ENCODE measurements around the gene C15orf61. TPM values are rescaled to one million over a fixed set of nuclear protein-coding genes. Genes with fewer than 3 reads are reported as not detected.

The C15orf61 gene
- total RNA-seq, 1 donor from 2014 or later = 4.2 TPM

DNA sequence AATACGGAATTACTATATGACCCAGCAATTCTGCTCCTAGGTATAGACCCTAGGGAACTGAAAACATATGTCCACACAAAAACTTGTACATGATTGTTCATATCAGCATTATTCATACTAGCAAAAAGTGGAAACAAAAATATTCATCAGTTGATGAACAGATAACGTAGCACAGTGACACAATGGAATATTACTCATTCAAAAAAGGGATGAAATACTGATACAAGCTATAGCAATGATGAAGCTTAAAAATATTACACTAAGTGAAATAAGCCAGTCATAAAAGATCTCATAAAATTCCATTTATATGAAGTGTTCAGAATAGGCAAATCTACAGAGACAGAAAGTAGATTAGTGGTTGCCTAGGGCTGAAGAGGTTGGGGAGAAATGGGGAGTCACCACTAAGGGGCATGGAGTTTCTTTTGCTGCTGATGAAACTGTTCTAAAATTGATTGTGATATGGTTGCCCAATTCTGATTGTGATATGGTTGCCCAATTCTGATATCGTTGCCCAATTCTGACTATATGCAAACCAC is 10.5 kb downstream of the C15orf61 start:
- POLR2A ChIA-PET = no interaction called here
- CTCF ChIA-PET = no interaction called here

DNA sequence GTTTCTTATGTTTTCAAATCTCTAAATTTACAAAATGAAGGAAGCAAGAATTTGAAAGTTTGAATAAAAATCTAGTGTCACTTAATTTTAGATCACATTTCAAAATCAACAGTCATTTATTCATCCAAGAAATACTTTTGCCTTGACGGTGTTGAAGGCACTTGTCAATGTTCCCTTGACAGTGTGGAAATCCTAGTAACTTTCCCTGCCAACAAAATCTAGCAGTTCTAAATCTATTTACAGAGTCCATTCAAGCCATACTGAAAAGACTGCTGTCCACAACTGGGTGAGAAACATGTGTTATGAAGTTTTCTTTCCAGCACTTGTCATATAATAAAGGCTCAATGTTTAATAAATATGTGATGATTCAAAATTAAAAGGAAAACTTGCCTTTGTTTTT is 12.9 kb downstream of the C15orf61 start:
- ATAC-seq (ENCODE audit: low read depth) = no peak
- ChIA-PET CTCF (no interaction called here), POLR2A (interaction anchor here (0.6 kb wide), 1 partner anchor 1087 kb away, joined by 3 read pairs; no protein-coding TSS in a partner anchor)
- no peaks in the 10 kb centered on the region for H3K9me3 Mint-ChIP-seq
- intact Hi-C loops (cut with micrococcal nuclease) = no loop called here
- TF ChIP-seq, protein P1, sequence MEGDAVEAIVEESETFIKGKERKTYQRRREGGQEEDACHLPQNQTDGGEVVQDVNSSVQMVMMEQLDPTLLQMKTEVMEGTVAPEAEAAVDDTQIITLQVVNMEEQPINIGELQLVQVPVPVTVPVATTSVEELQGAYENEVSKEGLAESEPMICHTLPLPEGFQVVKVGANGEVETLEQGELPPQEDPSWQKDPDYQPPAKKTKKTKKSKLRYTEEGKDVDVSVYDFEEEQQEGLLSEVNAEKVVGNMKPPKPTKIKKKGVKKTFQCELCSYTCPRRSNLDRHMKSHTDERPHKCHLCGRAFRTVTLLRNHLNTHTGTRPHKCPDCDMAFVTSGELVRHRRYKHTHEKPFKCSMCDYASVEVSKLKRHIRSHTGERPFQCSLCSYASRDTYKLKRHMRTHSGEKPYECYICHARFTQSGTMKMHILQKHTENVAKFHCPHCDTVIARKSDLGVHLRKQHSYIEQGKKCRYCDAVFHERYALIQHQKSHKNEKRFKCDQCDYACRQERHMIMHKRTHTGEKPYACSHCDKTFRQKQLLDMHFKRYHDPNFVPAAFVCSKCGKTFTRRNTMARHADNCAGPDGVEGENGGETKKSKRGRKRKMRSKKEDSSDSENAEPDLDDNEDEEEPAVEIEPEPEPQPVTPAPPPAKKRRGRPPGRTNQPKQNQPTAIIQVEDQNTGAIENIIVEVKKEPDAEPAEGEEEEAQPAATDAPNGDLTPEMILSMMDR (IDR thresholded peaks at IDR 0.05) = no peak
- no peak for DNase-seq
- H3K27ac Mint-ChIP-seq = no peak overlapping the region
- no peak overlapping the region for H3K4me3 Mint-ChIP-seq
- H3K36me3 Mint-ChIP-seq (ENCODE audit: low read depth) = no peaks in the 10 kb centered on the region
- H3K4me1 Mint-ChIP-seq = peaks cover 11% of the 10 kb centered on the region
- H3K27me3 Mint-ChIP-seq = peaks cover 18% of the 10 kb centered on the region

More for the DNA sequence above, 10.5 kb downstream of the C15orf61 start:
- no peak overlapping the region for H3K27ac Mint-ChIP-seq
- intact Hi-C loops (cut with micrococcal nuclease) = no loop called here
- H3K4me1 Mint-ChIP-seq = peaks cover 4% of the 10 kb centered on the region
- peaks cover 6% of the 10 kb centered on the region for H3K27me3 Mint-ChIP-seq
- no peak for ATAC-seq (ENCODE audit: low read depth)
- H3K36me3 Mint-ChIP-seq (ENCODE audit: low read depth) = peaks cover 11% of the 10 kb centered on the region
- no peaks in the 10 kb centered on the region for H3K9me3 Mint-ChIP-seq
- TF ChIP-seq, protein P1 (IDR thresholded peaks at IDR 0.05) = no peak
- H3K4me3 Mint-ChIP-seq = no peak overlapping the region
- no peak for DNase-seq

DNA sequence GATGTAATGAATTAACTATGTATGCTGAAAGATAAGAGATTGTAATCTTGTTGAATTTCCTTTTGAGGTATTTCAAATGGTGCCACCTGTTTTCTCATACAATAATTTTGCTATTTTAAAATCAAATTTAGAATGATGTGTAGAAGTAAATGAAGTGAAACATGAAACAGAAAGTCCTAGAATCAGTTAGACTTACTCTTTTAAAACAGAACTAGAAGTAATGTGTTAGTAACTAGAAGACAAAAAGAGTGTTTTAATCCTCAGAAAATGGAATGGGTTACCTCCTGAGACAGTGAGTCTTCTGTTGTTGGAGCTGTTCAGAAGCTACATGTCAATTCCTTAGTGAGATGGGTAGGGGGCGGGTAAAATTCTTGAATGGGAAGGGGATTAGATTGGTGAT is 13.4 kb downstream of the C15orf61 start:
- Mint-ChIP-seq H3K27me3 (peaks cover 18% of the 10 kb centered on the region), H3K27ac (no peak overlapping the region), H3K9me3 (no peaks in the 10 kb centered on the region), H3K4me1 (peaks cover 16% of the 10 kb centered on the region), H3K36me3 (ENCODE audit: low read depth) (no peaks in the 10 kb centered on the region), H3K4me3 (no peak overlapping the region)
- TF ChIP-seq, protein P1 (IDR thresholded peaks at IDR 0.05) = no peak
- ATAC-seq (ENCODE audit: low read depth) = no peak
- no peak for DNase-seq
- ChIA-PET CTCF (no interaction called here), POLR2A (interaction anchor here (0.6 to 1.0 kb wide), 3 partner anchors 13 to 1550 kb away, joined by 3 to 4 read pairs (median 4); no protein-coding TSS in a partner anchor)
- intact Hi-C loops (cut with micrococcal nuclease) = no loop called here

DNA sequence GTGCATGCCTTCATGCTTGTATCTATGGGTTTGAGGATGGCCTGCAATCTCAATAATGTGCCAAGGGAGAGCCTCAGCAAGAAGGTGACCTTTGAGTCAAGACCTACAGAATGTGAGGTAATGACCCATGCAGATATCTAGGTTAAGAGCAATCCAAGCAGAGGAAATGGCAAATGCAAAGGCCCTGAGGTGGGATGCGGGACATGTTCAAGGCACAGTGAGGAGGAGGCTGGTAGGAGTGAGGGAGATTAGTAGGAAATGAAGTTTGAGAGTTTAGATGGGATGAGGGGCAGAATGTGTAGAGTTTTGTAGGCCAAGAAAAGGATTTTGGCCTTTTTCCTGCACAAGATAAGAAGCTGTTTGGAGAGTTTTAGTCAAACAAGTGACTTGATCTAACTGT is 16.8 kb downstream of the C15orf61 start:
- CTCF ChIA-PET = no interaction called here
- Mint-ChIP-seq H3K27me3 (peaks cover 18% of the 10 kb centered on the region), H3K36me3 (ENCODE audit: low read depth) (peaks cover 6% of the 10 kb centered on the region), H3K9me3 (no peaks in the 10 kb centered on the region), H3K4me1 (peaks cover 40% of the 10 kb centered on the region), H3K4me3 (no peak overlapping the region), H3K27ac (no peak overlapping the region)
- no peak for ATAC-seq (ENCODE audit: low read depth)
- POLR2A ChIA-PET = interaction anchor here (0.6 to 1.3 kb wide), 2 partner anchors 11 to 16 kb away, joined by 3 to 6 read pairs; no protein-coding TSS in a partner anchor
- TF ChIP-seq, protein P1 (IDR thresholded peaks at IDR 0.05) = no peak
- intact Hi-C loops (cut with micrococcal nuclease) = no loop called here
- DNase-seq = no peak

DNA sequence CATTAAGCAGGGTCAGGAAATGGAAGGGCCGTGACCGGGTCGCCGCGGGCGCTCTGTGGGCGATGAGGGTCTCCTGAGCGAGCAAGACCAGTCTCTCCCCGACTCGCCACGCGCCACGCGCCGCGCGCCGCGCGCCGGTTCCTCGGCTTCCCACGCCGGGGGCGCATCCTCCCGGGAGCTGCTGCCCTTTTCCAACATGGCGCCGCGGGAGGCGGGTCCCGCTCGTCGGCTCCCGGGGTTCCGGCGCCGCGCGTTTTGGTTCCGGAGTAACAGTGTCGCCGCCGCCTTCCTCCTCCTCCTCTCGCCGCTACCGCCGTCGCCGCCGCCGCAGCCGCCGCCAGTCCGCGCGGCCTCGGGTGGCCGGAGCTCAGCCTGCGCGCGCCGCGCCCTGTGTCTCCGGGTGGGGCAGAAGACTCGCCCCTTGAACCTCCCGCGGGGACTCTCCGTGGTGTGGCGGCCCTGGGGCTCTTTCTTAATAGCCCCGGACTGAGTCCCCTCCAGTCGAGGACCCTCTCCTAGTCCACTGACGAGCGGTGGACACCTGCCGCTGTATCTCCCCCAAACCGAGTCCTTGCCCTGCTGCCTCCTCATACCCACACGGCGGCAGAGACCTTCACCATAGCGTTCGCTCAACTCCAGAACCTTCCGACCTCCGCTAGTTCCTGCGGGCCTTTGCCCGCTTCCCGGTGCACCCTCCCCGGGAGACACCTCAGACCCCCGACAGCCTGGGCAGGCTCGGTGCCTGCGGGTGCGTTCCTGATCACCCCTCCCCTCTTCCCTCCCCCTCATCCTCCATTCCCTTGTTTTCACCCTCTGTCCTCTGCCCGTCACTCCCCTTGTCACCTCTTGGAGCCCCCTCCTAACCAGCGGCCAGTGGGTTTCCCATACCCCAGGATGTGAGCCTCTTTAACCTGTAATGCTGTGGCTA is 21.8 kb downstream of the C15orf61 start, which contains the start of gene MAP2K5:
MAP2K5 (plus strand) TSS at position 284 of the 928 bp plus-strand sequence; CDS start at position 917, 633 bp downstream.
- TF ChIP-seq, protein P1 (IDR thresholded peaks at IDR 0.05) = no peak
- H3K4me3 Mint-ChIP-seq = peak within 1 kb of the TSS; percentile 94
- H3K36me3 Mint-ChIP-seq (ENCODE audit: low read depth) = peaks cover 11% of the 10 kb centered on the region
- DNase-seq (peak; percentile 76), ATAC-seq (ENCODE audit: low read depth) (peak; percentile 73)
- H3K4me1 Mint-ChIP-seq = peaks cover 56% of the 10 kb centered on the region
- H3K27ac Mint-ChIP-seq = peak within 1 kb of the TSS; percentile 94
- ChIA-PET POLR2A (interaction anchor here (0.6 to 2.4 kb wide), 2 partner anchors 22 to 297 kb away, joined by 3 to 32 read pairs; partner anchors contain the start of gene C15orf61), CTCF (no interaction called here)
- H3K9me3 Mint-ChIP-seq = no peaks in the 10 kb centered on the region
- peaks cover 5% of the 10 kb centered on the region for H3K27me3 Mint-ChIP-seq
- intact Hi-C loops (cut with micrococcal nuclease) = loop anchor here (1.0 to 10.0 kb wide), 5 partner anchors 85 to 840 kb away; partner anchors contain the start of genes PIAS1, RNU6-1 and SMAD6
